COLO829 (cell line): ENCODE data around the gene CD82.

Source experiments
- DNase-seq: peaks from one replicate; pipeline ENCODE4 v3.0.0; 2012; ENCODE audit warnings: low spot score

CD82 gene

DNA sequence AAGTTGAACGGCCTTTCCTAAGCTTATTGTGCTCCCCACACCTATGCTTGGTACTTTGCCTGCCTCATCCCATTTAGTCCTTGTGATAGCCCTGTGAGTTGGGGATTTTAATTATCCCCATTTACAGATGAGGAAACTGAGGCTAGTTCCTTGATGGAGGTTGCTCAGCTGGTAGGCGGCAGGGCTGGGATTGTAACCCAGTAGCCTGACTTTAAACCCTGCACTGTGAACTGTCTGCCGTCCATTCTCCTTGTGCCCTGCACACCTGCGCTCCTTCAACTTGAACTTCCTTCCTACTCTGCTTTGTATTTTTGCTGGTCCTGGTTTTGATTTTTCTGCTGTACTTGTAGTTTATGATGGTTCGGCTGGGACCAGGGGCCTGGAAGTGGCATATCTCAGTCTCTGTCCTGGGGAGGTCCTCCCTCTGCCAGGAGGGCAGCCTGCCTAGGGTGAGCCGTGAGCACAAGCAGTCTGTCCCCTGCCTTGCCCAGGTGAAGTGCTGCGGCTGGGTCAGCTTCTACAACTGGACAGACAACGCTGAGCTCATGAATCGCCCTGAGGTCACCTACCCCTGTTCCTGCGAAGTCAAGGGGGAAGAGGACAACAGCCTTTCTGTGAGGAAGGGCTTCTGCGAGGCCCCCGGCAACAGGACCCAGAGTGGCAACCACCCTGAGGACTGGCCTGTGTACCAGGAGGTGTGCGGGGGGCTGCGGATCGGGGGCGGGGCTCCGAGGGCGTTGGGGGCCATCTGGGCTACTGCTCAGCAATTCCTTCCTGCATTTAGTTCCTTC, 52.4 kb downstream of the CD82 start:
- DNase-seq: no peak

DNA sequence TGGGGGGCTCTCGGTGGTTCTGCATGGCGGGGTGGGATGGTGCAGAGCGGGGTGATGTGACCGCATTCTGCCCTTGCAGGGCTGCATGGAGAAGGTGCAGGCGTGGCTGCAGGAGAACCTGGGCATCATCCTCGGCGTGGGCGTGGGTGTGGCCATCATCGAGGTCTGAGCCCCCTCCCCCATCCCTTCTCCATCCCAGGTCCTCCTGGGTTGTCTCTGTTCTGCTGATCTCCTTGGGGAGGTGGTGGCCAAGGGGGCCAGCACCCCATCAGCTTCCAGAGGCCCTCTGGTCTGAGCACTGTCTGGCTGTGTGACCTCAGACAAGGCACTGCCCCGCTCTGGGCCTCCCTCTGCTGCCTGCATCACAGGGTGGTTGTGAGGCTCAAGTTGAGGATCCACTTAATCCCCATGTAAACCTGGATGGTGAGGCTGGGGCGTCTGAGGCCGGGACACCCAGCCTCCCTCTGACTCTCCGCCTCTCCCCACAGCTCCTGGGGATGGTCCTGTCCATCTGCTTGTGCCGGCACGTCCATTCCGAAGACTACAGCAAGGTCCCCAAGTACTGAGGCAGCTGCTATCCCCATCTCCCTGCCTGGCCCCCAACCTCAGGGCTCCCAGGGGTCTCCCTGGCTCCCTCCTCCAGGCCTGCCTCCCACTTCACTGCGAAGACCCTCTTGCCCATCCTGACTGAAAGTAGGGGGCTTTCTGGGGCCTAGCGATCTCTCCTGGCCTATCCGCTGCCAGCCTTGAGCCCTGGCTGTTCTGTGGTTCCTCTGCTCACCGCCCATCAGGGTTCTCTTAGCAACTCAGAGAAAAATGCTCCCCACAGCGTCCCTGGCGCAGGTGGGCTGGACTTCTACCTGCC, 53.3 kb downstream of the CD82 start:
- DNase-seq: no peak

- no peak for DNase-seq
Observed at GRCh38 chr11:44620328-44620725, 54.9 kb downstream of the CD82 start.

DNA sequence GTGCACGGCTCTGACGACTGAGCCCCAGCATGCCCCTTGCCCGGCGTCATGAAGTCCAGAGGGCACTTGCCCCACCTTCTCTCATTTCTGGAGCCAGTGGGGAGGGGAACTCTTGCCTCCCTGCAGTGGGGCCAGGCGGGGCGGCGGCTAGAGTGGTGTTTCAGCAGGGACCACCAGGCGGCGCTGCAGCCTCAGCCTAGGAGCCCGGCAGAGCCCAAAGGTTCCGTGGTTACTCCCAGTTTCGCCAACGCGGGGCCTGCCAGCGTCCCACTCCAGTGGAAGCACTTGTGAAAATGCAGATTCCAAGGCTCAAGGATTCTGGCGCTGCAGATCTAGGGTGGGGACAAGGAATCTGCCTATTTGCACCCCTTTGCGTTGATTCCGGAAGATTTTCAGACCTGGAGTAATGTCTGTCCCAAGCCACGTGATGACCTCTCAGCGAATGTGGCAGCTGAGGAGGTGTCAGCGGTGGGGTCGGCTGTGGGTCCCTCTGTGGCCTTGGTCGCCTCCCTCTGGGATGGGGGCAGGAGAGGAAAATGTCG, 55.7 kb downstream of the CD82 start:
- DNase-seq: peak; percentile 57

- no peak for DNase-seq
Observed at GRCh38 chr11:44621784-44622183, 56.3 kb downstream of the CD82 start.

GRCh38 chr11:44622190-44622650, 56.8 kb downstream of the CD82 start:
- DNase-seq: no peak

DNA sequence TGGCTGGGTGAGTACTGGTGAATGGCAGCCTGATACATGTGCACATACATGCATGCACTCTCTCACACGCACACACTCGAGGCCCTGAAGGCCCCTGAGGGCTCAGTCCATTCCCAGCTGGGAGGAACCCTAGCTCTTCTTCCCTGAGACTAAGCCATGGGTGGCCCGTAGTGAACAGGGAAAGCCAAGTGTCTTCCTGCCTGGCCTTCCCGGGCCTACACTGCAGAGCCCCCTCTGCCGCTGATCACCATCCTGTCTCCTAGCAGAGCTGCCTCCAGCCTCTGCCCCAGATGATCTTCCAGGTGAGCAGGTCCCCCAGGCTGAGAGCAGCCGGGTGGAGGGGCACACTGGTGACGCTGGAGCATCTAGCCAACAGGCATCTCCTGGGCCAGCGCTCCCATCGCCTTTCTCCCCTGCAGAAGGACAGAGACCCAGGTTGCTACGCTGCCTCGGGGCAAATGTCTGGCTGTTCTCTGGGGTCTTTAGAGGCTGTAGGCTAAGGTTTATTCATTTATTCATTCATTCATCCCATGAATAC, 57.3 kb downstream of the CD82 start:
- no peak for DNase-seq

DNA sequence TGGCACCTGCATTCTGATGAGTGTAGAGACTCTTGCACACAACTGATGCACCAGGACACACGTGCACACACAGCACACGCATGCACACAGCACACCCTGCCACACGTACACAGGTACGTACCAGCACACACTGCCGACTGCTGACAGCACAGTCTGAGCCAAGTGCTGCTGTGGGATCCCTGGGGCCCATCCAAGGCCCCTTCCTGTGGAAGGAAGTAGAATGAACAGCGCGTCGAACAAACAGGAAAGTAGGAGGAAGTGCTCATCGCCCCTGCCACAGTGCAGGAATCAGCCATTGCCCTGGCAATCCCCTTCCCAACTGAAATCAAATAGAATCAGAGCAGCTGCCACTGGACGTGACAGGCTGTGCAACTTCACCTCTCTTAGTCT, 57.9 kb downstream of the CD82 start:
- DNase-seq: no peak

- no peak for DNase-seq
Observed at GRCh38 chr11:44623731-44624491, 58.4 kb downstream of the CD82 start.

DNA sequence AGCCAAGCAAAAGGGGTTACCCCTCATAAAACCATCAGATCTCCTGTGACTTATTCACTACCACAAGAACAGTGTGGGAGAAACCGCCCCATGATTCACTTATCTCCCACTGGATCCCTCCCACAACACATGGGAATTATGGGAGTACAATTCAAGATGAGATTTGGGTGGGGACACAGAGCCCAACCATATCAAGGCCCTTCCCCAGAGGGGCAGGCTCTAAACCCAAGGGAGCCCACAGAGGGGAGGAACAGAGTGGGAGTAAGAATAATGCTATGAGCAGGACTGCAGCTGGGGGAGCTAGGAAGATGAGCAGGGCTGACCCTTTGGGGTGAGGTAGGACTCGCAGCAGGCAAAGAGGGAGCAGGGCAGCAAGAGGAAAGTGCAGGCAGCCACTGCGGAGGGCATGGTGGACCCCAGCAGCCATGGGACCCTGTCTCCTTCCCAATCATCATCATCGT, 59.3 kb downstream of the CD82 start:
- no peak for DNase-seq

DNA sequence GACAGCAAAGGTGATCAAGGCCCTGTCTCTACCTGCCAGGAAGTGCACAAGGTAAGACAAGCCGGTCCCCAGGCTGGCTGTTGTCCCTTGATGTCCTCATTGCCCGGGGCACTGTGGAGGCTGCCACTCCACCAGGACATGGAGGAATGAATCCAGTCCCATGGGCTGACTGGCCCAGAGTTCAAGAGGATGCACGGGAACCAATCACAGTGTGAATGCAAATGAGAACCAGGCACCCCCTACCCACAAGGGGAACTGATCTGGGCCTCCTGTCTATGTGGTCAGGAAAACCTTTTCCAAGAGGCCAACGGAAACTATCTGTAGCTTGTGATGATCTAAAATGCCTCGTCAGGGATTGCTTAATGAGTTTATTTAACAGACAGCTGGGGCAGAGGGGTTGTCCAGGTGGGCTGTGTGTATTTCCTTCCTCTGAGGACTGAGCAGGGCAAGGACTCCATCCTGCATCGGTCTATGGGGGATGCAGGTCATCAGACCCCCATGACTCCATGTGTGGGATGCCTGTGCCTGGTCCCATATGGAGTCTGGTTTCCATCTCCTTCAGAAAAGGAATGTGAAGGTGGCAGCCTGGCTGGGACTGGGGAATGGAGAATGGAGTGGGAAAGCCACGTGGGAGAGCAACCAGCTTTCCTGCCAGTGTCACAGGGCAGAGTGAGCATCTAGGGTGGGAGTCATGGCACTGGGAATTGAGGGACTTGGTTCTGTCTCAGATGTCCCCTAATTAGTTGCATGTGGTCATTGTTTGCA, 60.5 kb downstream of the CD82 start:
- DNase-seq: no peak

GRCh38 chr11:44626645-44627044, 61.2 kb downstream of the CD82 start:
- DNase-seq: no peak

DNA sequence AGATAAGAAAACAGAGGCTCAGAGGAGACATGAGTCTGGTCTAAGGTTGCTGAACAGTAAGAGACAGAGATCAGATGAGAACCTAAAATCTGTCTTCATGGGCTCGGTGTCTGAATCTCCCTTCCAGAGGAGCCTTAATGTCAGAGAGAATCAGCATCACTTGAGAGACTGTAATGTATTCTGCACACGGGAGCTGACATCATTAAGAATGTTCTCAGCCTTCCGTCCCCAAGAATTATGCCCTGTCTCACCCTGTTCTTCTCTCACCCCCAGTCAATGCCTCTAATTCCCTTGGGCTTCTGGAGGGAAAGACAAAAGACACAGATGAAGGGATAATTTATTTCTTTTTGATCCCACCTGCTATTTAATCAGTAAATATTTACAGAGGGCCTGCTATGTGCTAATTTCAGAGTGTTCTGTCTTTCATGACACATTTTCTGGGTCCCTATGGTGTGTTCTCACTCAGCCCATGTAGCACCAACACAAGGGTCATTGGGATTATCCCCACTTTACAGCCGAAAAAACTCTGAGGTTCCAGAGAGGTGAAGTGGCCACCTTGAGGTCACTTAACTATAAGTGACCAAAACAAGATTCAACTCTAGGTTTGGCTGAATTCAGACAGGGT, 61.8 kb downstream of the CD82 start:
- DNase-seq: no peak

DNA sequence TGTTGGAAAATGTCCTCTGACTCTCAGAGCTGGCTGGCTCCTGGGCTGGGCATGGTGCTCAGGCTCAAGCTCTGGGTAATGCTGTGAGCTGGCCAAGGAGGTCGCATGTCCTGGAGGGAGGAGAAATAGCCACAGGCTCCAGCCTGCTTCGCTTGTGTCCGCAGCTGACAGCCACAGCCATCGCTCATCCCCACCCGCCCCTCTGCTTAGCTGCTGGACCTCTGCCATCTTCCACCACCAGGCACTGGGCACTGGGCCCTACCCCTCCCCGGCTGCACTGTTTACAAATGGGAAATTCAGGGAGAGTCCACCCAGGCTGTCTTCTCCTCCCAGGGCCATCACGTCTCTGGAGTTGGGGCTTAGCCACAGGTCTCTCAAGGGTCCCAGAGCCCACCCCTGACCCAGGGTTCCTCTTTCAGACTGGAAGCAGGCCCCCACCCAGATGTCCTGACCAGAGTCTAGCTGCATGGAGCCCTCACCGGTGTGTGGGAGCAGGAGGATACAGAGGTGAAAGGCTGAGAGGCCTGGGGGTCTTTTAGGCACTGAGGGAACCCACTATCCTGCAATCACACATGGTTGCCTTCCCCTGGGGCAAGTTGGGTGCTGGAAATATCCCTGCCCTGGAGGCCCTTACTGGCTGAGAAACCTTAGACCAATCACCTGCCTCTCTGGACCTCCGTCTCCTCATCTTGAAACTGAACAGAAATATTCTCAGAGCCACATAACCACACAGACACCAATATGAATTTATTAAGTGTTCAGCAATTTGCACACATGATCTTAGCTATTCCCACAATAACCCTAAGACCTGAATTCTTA, 62.7 kb downstream of the CD82 start:
- DNase-seq: no peak

DNA sequence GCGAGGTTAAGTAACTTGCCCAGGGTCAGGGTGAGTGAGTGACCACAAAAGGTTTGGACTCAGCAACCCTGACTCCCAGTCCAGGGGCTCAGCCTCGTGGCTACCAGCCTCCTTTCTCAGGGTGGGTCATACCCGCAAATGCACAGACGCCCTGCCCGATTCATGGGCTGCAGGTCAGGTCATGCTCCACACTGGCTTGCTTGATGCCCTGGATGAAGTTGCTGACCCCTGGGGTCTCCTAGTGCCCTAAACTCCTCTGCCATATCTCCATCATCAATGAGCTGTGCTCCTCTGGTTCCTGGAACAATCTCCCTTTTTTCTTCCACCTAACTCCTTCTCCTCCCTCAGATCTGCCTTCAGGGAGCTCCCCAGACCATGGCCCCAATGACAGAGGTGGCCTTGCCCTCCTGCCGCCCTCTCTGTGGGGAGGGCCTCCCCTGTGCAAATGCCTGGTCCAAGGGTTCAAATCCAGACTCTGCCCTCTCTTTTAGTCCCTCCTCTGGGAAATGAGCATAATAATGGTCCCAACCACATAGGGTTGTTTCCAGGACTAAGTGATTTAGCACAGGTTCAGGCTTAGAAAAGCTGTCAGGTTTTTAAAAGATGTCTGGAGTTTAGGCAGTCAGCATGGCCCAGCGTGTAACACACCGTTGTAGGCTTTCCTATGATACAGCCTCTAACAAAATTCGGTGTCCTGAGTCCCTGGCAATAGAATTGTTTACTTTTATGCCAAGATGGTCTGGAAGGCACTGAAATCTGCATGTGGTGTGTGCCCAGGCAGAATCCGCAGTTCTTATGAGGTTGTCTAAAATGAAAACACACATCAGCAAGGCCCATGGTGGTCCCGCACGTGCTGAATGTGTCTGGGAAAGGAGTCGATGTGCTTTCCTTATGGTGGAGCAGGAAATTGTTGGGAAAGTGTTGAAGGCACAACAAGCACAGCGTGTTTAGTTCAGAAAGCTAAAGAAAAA, 63.6 kb downstream of the CD82 start:
- DNase-seq: no peak

DNA sequence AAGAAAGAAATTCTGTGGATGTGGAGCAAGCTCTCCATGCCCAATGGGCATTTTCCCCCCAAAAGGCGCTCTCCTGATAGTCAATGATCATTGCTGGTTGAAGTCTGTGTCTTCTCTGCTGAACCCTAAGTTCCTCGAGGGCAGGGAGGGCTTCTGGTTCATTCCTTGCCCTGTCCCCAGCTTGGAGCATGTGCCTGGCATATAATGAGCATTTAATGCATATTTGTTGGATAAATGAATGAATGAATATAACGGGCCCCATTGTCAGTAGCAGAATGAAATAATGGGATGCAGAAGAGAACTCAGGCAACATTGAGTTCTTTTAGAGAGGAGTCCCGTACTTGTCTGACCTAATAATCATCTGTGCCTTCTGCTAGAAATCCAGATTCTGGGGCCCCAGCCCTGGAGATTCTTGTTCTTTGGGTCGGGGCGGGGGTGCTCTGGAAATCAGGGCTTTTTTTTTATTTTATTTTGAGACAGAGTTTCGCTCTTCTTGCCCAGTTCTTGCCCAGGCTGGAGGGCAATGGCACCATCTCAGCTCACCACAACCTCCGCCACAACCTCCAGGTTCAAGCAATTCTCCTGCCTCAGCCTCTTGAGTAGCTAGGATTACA, 64.4 kb downstream of the CD82 start:
- DNase-seq: no peak

DNA sequence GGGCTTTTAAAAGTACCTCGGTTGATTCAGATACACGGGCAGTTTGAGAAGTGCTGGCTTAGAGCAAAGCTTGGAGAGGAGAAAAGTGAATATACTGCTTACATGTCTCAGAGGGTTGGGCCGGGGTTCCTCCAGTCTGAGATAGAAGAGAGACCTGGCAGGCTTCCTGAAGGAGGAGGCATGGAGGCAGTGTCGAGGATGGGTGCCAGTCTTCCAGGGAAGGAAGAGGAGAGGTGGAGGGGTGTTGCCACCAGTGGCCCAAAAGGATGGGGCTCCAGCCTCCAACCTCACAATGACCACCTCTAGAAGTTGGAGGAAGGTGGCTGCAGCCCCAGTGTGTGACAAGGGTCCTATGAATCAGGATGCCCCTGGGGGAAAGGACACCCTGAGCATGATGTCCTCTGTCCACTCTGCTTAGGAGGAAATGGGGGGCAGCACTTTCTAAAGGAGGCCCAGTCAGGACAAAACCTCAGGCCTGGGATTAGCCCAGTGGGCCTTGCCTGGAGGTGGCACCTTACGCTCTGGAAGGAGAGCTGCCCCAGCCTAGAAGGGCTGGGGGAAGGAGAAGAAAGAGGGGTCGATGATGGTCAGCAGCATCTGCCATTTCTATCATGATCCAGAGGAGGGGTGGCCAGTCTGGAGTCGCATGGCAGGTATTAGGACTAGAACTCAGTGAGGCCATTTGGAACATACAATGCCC, 65.2 kb downstream of the CD82 start:
- DNase-seq: no peak
